Skeletal muscle cell (primary cell): ENCODE measurements around the gene MYPN.
A peak's percentile ranks its signal among the peaks of the same experiment; 100 is the strongest.
"Not testable (repeated sequence)": the region's sequence is repeated elsewhere in the genome, so short reads cannot be mapped to it uniquely, and the experiment has no call there.

Source experiments
- DNase-seq: peaks from one replicate; pipeline ENCODE4 v3.0.0-alpha.2; 2010; ENCODE audit warnings: low read depth
- H3K4me3 ChIP-seq: 2 replicates; pipeline ENCODE4 v1.5.1; 2011; ENCODE audit warnings: low read depth, mild to moderate bottlenecking, control low read depth, low read length, moderate library complexity

Gene MYPN, protein sequence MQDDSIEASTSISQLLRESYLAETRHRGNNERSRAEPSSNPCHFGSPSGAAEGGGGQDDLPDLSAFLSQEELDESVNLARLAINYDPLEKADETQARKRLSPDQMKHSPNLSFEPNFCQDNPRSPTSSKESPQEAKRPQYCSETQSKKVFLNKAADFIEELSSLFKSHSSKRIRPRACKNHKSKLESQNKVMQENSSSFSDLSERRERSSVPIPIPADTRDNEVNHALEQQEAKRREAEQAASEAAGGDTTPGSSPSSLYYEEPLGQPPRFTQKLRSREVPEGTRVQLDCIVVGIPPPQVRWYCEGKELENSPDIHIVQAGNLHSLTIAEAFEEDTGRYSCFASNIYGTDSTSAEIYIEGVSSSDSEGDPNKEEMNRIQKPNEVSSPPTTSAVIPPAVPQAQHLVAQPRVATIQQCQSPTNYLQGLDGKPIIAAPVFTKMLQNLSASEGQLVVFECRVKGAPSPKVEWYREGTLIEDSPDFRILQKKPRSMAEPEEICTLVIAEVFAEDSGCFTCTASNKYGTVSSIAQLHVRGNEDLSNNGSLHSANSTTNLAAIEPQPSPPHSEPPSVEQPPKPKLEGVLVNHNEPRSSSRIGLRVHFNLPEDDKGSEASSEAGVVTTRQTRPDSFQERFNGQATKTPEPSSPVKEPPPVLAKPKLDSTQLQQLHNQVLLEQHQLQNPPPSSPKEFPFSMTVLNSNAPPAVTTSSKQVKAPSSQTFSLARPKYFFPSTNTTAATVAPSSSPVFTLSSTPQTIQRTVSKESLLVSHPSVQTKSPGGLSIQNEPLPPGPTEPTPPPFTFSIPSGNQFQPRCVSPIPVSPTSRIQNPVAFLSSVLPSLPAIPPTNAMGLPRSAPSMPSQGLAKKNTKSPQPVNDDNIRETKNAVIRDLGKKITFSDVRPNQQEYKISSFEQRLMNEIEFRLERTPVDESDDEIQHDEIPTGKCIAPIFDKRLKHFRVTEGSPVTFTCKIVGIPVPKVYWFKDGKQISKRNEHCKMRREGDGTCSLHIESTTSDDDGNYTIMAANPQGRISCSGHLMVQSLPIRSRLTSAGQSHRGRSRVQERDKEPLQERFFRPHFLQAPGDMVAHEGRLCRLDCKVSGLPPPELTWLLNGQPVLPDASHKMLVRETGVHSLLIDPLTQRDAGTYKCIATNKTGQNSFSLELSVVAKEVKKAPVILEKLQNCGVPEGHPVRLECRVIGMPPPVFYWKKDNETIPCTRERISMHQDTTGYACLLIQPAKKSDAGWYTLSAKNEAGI (N-terminal part only)

DNA sequence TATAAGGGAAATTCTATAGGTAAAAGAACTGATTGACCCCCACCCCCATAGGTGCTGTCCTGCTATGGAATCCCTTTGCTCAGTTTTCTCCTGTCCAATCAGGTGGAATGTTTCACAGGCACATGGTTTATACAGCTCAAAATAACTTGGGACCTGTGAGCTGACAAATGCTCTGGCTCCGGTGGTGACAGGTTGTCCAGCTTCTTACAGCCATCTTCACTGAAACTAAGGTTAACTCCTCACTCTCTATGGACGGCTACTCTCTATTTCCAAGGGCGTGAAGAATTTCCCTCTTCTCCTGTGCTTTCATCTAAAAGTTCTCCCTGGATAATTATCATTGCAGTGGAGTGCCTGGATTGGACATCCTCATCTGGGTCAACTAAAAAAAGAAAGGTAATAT is at the start of gene MYPN:
TSS of gene MYPN (plus strand) at position 158 of the 400 bp plus-strand sequence. CDS start 11,951 bp downstream, outside the sequence.
- peak within 1 kb of the TSS; percentile 21 for H3K4me3 ChIP-seq
- no peak for DNase-seq

DNA sequence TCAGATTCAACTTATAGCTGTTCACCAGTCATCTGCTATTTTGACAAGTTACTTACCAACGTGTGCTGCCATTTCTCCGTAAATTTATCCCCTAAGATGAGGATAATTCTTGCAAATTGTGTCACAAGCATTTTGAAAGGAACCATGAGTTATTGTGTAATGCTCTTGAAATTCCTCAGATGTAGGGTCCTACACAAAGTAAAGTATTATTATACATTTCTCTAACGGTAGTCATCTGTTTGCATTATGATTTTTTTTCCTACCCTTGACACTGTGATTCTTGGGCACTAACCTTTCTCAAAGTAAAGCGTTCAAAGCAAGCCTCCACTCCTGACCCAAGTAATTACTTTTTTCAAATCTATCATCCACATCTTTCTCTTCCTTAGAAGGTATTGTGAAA is 42.3 kb upstream of the MYPN start:
- H3K4me3 ChIP-seq: no peak overlapping the region
- no peak for DNase-seq

DNA sequence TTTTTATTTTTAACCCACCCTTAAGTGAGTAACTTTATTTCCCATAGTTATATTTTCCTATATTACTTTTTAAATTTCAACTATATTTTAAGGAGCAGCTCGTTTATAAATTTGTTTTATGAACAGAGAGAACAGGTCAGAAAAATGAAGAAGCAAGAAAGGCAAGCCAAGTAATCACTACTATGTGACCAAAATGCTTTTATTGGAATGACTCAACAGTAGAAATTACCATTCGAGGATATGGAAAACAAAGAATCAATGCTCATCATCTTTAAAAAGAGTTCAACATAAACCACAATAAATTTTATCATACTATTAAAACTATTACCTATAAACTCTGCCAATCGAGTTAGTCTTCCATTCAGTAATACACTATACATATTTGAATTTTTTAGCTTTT is 41.8 kb upstream of the MYPN start:
- no peak overlapping the region for H3K4me3 ChIP-seq
- no peak for DNase-seq

DNA sequence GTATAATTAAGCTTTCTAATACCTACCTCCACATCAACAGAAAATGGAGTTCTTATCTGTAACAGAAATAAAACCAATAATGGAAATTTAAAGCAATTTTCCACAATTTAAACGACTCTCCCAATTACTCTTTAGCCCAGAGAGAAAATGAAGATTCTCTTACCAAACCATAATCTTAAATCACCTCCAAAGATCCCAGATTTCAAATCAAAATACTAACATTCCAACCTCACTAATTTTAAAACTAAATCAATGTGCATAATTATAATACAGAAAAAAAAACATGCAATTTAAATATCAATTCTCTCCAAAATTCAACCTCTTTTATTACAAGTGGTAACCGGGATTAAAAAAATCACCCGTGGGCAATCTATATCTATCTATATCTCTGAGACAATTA is 35.7 kb upstream of the MYPN start:
- no peak for DNase-seq
- peak overlapping the region; percentile 97 for H3K4me3 ChIP-seq

DNA sequence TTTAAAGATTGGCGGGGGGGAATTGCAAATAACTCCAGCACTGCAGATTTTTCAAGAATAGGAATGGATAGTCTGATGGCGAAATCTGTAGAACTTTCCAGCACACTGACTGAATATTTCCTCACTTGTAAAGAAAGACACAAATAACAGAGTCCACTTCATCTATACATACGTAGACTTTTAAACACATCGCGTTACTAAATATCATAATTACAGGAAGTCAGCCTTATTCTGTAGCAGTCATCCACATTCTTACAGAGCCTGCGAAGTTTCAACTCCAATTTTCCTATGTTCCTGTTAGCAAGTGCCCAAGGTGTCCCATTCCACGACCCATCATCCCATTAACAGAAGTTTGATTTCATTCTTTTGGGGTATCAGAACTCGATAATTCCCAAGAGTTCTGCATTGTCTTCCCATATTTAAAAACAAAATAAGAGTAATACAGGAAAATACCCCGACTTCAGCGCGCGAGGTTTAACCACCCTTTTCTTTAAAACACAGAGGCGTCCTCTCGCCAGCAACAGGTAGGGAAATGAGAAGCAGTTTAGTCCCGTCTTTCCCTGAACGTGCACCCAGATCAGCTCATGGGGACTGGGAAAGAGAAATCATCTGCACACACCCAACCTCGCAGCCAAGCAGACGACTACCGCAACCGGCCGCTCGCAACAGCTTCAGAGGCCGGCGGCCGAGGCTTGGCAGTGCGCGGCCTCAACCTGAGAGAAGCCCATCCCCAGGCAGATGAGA is 35.1 kb upstream of the MYPN start:
- peak overlapping the region; percentile 97 for H3K4me3 ChIP-seq
- DNase-seq: no peak

DNA sequence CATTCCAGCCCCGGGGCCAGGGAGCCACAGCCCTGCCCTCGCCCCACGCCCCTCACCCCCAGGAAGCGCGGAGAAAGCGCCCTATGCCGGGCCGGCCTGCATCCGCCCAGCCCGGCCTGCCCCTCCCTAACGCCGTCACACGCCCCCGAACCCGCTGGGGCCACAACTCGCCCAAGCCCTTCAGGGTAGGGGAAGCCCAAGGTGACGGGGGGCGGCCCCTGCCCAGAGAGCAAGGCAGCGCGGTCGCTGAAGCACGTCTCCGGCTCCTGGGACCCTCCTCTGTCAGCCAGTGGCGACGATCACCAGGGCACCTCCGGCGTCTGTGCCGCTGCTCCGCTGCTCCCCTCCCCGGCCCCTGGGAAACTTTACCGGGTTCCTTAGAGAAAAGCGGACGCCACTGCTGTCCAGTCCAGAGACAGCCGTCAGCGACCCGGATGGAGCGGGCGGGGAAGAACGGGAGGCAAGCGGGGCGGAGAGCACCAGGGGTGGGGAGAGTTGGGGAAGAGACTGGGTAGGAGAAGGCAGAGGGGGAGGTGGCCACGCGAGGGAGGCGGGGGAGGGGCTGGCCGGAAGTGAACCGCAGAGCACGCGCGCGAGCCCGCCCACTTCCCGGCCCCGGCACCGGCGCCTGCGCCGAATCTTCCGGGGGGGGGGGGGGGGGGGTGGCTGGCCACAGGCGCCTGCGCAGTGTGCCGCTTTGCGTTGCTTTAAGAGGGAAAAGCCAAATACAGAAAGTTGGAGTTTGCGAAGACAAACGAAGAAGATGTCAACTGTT is 34.3 kb upstream of the MYPN start, which contains the start of gene HERC4:
TSS of gene HERC4 (minus strand) at position 509 of the 775 bp plus-strand sequence. CDS start 2,175 bp downstream, outside the sequence.
- H3K4me3 ChIP-seq: peak within 1 kb of the TSS; percentile 97

DNA sequence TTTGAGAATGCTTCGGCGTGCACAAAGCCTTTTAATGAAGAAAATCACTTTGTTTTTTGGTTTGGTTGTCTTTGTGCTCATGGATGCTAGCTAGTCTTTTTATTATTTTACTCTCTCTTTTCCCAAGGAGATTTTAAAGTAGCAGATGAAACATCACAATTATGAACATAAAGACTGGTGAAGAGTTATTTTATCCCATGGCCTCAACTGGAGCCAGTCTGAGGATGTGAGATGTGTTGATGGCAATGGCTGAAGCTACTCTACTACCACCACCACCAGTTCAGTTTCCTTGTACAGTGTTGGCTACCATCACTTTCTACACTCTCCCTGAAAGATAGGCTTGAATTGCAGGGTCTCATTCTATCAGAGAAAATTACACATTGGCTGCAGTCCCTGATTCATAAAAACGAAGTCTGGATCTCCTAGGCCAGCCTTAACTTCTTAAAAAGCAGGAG is 33.7 kb upstream of the MYPN start:
- H3K4me3 ChIP-seq: peak overlapping the region; percentile 38

More for the DNA sequence above, 34.3 kb upstream of the MYPN start, which contains the start of gene HERC4:
- DNase-seq: peak; percentile 84

DNA sequence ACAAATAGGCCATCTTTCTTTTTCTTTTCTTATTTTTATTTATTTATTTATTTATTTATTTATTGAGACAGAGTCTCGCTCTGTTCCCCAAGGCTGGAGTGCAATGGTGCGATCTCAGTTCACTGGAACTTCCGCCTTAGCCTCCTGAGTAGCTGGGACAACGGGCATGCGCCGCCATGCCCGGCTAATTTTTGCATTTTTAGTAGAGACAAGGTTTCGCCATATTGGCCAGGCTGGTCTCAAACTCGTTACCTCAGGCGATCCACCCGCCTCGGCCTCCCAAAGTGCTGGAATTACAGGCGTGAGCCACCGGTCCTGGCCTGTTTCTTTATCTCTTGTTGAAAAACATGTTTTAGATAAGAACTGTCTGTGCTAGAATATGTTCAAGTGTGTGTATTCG is 33.2 kb upstream of the MYPN start:
- not testable (repeated sequence) for DNase-seq, H3K4me3 ChIP-seq

More for the DNA sequence above, 33.7 kb upstream of the MYPN start:
- DNase-seq: no peak

DNA sequence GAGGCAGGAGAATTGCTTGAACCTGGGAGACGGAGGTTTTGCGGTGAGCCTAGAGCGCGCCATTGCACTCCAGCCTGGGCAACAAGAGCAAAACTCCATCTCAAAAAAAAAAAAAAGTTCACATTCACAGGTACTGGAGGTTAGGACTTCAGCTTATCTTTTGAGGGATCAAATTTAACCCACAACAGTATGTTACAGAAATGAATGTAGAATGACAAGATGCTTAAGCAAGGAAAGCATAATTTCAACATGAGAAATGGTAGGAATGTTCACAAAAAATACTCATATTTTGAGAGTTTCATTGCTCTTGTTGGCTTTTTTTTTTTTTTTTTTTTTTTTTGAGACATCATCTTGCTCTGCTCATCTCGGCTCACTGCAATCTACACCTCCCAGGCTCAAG is 32.3 kb upstream of the MYPN start:
- no peak overlapping the region for H3K4me3 ChIP-seq

DNA sequence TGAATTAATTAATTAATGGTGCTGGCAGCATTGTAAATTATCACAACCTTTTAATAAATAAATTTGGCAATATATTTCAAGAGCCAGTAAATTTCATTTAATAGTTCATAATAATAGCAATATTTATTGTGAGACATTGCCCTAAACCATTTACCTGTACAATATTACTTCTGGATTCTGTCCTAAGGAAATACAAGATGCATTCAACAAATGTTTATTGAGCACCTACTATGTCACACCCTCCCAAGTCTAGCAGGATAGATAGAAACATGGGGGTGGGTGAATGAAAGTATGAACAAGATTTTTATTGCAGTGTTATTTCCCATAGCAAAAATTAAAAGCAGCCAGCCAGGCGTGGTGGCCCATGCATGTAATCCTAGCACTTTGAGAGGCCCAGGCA is 29.9 kb upstream of the MYPN start:
- no peak for DNase-seq
- H3K4me3 ChIP-seq: no peak overlapping the region

More for the DNA sequence above, 32.3 kb upstream of the MYPN start:
- DNase-seq: no peak

DNA sequence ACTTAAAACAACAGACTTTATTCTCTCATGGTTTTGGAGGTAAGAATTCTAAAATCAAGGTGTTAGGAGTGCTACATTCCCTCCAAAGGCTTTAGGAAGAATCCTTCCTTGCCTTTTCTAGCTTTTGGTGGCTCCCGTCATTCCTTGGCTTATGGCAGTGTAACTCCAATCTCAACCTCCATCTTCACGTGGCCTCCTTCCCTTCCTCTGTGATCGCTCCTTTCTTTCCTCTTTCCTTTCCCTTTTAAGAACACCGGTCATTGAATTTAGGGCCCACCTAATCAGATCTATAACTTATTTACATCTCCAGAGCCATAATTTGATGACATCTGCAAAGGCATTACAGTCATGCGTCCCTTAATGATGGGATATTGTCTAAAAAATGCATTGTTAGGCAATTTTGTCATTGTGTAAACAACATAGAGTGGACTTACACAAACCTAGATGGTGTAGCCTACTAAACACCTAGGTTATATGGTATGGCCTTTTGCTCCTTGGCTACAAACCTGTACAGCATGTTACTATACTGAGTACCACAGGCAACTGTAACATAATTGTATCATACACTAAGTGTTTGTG is 28.3 kb upstream of the MYPN start:
- no peak overlapping the region for H3K4me3 ChIP-seq
- no peak for DNase-seq

DNA sequence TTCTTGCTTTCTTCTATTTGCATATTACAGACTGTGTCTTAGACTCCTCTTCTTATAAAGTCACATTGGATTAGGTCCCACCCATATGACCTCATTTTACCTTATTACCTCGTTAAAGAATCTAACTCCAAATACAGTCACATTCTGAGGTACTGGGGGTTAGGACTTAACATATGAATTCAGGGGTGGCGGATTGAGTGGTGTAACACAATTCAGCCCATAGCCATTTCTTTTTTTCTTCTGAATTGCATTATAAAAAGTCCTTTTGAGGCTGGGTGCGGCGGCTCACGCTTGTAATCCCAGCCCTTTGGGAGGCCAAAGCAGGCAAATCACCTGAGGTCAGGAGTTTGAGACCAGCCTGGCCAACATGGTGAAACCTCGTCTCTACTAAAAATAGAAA is 27.4 kb upstream of the MYPN start:
- DNase-seq: no peak
- no peak overlapping the region for H3K4me3 ChIP-seq

DNA sequence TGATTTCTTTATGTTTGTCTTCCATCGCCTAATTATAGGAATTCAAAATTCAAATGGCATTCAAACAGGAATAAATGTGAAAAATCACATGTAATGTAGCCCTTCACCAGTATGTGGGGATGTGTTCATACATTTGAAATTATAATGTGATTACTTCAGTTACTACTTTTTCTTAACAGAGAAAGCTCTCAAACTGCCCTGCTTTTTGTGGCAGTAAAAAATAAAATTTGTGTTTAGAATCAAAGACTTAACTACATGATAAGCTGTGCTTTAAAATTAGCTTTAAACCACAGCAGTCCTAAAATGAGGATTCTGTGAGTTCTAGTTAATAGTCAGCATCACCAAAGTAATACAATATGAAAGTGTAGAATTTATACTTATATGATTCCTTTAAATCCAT is 26.4 kb upstream of the MYPN start:
- DNase-seq: no peak
- H3K4me3 ChIP-seq: no peak overlapping the region

DNA sequence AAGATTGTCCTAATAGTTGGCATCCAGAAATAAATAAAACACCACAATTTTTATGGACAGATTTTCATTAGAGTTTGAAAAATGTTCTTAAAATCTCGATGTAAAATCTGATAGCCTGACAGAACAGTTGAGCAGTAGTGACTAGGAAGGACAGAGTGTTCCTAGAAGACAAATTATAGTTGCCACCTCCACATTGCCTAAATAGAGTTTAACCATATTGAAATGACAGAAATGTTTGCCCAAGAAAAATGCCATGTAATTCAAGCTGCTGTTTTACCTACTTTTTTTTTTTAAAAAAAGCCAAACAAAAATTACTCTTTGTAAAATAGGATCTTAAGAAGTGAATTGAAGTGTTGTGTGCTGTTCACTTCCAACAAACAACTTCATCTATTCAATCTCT is 25.3 kb upstream of the MYPN start:
- no peak overlapping the region for H3K4me3 ChIP-seq
- no peak for DNase-seq

DNA sequence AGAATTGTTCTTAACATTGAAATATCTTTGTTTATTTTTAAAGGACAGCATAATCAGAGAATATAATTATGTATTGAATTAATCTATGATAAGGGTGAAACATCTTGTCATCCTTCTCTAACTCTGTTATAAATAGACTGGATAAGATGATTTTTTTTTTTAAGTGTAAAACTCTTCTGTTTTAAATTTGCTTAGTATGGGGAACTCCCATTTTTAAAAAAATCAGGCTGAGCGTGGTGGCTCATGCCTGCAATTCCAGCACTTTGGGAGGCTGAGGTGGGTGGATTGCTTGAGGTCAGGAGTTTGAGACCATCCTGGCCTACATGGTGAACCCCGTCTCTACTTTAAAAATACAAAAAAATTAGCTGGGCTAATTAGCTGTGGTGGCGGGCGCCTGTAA is 24.8 kb upstream of the MYPN start:
- no peak overlapping the region for H3K4me3 ChIP-seq
- DNase-seq: no peak

DNA sequence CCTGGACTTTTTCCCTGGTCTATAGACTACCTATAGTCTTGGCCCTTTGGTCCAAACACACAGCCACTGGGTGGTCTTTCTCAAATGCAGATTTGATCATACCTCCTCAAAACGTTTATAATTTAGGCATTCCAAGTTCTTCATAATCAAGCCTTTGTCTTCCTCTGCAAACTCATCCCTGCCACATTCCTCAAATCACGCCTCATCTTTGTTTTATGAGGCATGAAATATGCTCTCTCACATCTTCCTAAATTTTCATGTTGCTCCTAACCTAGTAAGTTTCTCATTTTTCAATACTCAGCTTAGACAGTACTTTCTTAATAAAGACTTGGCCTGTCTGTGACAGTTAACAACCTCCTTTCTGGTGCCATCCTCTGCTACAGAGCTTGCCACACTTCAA is 23.3 kb upstream of the MYPN start:
- H3K4me3 ChIP-seq: no peak overlapping the region
- DNase-seq: no peak

DNA sequence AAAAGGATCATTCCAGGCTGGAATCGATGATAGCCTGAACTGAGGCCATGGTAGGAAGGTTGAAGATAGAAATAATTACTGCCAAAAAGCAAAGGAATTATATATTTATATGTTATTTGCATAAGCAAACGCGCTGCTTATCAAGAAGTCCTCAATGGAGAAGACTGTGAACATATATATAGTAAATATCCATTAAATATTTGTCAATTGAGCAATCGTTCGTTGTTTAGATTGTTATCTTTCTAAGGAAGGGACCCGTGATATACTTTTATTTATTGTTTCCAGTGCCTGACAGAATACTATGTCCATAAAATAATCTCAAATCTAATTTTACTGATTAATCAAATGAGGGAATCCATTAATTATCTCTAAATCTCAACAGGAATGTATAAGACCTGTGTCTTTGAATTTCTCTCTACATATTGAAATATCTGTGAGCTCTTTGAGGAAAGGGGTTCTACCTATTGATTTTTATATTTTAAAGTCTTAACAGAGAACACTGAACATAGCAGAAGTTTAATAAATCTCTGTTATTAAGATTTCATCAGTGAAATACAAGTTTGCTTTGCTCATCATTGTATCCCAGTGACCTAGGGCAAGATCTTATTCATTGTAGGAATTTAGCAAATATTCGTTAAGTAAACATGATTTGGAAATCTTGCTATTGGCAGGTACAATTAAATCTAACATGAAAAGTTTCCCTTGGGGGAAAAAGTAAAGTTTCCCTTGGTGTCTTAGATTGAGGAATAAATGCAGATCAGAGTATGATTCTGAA is 22.2 kb upstream of the MYPN start:
- no peak overlapping the region for H3K4me3 ChIP-seq
- DNase-seq: no peak
